ENCODE measurements around the gene MAD1L1.

Gene MAD1L1

GRCh38 chr7:1963575-1963974 is 269.2 kb downstream of the MAD1L1 start:
- DNase-seq: no peak

DNA sequence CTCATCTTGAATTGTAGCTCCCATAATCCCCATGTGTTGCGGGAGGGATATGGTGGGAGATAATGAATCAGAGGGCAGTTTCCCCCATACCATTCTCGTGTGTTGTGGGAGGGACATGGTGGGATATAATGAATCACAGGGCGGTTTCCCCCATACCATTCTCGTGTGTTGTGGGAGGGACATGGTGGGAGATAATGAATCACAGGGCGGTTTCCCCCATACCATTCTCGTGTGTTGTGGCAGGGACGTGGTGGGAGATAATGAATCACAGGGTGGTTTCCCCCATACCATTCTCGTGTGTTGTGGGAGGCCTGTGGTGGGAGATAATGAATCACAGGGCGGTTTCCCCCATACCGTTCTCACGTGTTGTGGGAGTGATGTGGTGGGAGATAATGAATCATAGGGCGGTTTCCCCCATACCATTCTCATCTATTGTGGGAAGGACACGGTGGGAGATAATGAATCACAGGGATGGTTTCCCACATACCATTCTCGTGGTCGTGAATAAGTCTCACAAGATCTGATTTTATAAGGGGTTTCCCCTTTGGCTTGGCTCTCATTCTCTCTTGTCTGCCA is 271.0 kb downstream of the MAD1L1 start:
- DNase-seq: peak in 1 of 2 experiments; percentile 24

- no peak for DNase-seq
Observed at GRCh38 chr7:1959305-1959704, 273.4 kb downstream of the MAD1L1 start.

DNA sequence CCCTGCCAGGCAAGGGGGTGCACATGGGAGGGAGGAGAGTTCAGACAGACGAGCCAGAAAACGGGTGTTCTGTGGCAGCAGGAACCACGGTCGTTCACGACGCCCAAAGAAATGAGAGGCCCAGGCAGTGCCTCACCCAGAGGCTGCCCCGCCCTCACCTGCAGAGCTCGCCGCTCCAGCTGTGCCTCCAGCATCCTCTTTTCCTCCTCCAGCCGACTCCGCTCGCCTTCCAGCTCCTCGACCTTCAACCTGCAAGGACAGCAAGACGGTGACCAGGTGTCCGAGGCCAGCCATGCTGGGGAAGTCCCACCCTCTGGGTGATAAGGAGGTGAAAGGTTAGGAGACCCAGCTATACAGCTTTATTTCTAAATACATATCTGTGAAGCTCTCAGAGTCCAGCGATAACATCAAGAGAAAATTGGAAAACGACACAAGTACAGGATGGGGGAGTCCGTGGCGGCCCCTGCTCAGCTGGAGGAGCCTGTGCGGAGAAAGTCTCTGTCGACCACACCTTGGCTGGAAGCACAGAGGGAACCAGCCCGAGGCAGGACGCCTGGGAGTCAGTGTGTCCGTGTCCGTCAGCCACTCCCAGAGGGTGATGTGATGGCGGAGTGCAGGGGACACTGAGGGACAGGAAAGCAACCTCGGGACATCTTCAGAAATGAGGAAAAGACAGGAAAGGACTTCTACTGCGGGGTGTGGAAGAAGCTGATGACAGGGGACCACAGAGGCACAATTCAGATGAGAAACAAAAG is 275.1 kb downstream of the MAD1L1 start:
- DNase-seq: no peak

DNA sequence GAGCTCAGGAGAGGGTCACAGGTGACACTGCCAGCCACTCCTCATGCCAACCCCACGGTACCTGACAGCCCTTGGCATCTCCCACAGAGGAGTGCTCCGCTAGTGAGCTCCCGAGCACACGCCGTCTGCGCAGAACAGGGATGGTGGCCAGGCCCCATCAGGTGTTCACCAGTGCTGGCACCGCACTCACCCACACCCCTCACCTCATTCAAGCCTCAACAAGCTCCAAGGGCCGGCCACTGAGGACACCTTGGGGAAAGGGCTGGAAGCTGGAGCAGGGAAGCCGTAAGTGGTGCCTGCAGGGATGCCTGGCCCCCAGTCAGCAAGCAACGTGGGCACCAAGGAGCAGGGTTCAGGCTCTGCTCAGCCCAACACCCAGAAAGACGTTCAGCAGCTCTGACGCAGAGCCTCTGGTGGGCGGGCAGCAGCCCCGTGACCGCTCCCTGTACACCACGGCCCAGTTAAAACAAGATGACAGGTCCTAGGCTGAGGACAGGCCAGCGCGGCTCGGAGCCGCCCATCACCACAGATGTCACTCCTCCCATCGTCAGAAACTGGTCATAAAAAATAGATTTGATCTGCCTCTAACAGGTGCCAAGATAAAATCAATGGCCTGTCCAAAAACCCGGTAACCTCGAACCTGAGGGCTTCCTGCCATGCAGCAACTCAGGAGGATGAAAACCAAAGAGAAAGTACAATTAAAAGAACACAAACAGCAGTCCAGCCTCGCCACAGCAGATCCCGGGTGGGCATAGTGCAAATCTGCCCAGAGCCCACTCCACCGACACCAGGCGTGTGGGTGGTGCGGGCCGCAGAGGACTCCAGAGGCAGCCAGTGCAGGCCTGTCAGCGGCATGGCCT is 275.9 kb downstream of the MAD1L1 start:
- DNase-seq: no peak

DNA sequence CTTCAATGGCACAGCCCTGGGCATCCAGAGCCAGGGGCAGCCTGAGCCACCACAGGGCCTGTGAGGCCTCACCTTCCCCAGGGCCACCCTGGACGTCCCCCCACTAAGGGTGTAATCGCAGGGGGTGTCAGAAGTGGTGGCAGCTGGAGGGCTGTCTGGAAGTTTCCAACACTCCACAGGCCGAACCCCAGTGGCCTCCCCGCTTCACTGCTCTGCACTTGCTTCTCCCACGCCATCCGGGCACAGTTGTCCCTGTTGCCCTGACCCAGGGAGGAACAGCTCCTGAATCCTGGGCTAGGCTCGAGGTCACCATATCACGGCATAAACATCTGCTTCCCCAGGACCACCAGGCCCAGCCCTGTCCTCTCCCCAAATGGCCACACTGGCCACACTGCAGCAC is 276.6 kb downstream of the MAD1L1 start:
- DNase-seq: no peak

DNA sequence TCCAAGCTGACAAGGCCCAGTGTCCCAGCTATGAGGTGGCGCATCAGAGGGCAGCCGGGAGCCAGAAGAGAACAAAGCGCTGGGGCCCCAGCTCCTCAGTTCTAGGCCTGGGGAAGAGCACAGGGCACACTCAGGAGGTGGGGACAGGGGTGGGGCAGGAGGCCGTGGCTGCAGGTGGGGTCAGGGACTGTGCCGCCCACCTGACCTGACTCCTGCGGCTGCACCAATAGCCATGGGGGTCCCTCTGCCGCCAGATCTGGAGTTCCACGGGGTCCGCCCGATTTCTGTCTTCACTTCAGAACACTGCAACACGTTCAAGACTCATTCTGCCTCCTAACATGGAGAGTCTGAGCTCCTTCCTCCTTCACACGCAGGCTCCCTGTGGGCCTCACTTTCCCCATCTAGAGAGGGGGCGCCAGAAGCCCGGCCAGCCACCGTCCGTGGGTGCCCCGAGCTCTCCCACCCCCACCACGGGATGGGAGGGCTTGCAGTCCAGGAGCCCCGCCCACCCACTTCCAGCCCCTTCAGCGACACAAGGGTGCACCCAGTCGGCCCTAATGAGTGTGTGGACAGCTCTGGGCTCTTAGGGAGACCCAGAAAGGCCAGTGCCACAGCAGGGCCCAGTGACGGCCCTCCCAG is 278.3 kb downstream of the MAD1L1 start:
- DNase-seq: no peak

DNA sequence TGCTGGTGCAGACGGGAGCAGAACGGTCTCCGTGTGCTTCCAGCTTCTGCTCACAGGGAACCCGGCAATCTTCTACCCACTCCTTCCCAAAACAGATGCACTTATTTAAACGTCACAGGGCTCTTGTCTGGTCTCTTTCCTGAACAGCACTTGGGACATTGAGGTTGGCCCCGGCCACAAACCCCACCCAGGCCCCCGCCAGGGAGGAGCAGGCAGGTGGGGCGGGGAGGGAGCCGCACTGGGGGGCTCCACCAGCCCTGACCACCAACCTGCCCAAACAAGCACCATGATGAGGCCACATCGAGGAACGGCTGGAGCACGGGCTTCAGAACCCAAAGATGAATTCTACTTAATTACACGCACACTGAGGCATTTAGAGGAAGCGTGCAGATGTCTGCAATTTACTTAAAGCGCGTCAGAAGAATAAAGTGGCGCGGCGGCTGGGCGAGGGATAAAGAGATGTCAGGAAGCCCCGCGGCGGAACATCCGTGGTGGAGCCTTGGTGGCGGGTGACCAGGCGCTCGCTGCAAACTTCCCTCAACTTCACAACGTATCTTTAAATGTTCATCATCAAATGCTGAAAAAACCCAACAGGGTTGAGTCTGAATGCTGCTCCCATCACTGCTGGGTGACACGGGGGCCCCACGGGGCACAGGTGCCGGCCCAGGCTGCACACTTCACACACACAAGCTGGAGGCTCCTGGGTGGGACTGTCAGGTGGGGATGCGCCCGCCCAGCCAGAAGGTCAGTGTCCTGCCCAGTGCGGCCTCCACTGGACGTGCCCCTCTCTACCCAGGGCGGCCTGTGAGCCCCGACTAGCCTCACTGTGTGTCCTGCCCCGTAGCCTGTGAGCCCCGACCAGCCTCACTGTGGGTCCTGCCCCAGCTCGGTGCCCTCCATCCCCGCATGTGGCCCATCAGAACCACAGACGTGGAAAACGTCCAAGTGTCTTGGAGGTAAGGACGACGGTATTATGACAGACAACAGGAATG is 279.2 kb downstream of the MAD1L1 start:
- no peak for DNase-seq

- no peak for DNase-seq
Observed at GRCh38 chr7:1952781-1953180, 280.0 kb downstream of the MAD1L1 start.

GRCh38 chr7:1952169-1952760 is 280.5 kb downstream of the MAD1L1 start:
- no peak for DNase-seq

GRCh38 chr7:1951600-1951999 is 281.1 kb downstream of the MAD1L1 start:
- no peak for DNase-seq

DNA sequence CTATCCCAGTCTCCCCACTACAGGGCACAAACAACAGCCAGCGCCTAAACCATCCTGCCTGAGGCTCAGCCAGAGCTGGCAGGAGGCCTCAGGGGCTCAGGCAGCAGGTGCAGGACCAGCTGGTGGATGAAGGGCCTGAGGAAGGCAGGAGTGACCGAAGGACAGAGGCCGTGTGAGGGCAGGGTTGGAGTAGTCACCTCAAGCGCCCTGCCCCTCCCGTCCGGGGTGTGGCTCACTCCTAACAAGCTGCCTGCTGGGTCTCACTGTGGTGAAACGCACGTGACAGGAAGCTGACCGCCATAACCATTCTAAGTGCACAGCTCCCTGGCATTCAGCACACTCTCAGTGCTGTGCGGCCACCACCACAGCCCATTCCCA is 281.6 kb downstream of the MAD1L1 start:
- no peak for DNase-seq

GRCh38 chr7:1950452-1951158 is 282.1 kb downstream of the MAD1L1 start:
- DNase-seq: no peak

- DNase-seq: no peak
Observed at GRCh38 chr7:1950066-1950451, 282.7 kb downstream of the MAD1L1 start.

- DNase-seq: no peak
Observed at GRCh38 chr7:1949681-1950055, 283.1 kb downstream of the MAD1L1 start.

DNA sequence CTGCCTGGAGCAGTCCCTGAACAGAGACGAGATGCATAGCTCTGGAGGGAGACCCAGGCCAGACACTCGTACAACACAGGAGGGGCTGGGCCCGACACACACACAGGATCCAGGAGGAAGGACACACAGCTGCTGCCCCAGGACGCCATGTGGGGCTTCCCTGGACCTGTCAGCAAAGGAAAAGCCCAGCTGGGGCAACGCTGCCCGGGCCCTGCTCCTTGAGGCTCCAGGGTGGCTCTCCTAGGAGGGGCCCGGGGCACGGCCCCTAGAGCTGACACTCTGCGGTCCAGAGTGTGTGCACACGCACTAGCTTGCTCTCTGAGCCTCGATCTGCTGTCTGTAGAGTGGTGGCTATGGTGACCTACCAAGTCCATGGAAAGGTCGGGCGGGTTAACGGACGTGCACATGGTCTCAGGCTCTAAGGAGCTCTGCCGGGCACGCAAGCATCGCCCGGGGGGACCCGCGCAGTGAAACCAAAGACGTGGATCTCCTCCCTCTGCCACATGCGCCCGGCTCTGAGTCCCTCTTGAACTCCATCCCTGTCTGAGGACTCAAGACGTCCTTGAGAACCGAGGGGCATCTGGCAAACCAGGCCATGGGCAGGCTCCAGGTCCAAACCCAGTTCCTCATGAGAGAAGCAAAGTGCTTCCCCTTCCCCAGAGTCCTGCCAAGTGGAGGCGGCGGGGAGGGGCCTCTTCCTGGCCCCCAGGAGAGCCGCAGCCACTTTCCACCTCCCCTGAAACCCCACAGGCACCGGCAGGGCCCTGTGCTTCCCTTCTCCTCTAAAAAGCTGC is 283.7 kb downstream of the MAD1L1 start:
- DNase-seq: no peak

DNA sequence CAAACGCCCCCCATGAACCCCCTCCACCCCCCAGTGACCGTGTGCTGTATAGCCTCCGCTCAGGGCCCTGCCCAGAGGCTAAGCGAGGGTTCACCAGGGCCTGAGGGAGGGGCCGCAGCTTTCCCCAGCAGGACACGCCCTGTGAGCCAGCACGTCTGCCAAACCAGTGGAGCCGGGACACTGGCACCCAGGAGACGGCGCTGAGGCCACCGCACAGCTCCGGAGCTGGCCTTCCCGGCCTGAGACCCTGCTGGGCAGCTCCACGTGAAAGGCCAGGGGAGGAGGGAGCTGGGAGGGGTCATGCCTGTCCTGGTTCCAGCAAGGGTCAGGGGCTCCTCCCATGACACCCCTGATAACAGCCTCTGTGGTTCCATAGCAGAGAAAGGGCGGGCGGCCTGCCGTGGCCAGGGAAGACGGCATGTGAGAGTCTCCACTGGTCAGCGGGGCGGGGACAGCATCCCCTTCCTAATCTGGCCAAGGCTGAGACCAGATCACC is 284.4 kb downstream of the MAD1L1 start:
- no peak for DNase-seq

DNA sequence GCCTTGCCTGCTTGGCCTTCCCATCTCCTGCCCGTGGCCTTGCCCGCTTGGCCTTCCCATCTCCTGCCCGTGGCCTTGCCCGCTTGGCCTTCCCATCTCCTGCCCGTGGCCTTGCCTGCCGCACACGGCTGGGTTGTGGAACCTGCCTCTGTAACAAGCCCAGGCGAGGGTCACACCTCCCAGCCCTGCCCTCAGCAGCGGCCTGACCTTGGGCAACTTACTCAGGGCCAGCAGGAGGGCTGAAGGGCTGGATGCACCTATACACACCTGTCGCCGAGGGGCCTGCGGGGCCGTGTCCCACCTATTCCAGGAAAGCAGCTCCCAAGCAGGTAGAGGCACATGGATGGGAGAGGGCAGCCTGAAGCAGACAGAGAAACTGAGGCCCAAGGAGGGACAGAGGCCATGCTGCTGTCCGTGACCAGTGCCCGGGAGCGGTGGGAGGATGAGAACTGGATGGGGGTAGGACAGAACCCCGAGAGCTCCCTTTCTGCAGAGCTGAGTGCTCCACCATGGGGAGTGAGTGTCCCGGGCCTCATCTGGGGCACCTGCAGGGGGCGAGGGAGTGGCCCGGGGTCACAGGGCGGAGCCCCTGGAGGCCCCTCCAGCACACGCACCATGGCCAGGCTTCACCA is 285.0 kb downstream of the MAD1L1 start:
- no peak for DNase-seq

GRCh38 chr7:1946773-1947450 is 285.8 kb downstream of the MAD1L1 start:
- DNase-seq: no peak
